ENCODE data around the gene ITGAD.

ITGAD gene

DNA sequence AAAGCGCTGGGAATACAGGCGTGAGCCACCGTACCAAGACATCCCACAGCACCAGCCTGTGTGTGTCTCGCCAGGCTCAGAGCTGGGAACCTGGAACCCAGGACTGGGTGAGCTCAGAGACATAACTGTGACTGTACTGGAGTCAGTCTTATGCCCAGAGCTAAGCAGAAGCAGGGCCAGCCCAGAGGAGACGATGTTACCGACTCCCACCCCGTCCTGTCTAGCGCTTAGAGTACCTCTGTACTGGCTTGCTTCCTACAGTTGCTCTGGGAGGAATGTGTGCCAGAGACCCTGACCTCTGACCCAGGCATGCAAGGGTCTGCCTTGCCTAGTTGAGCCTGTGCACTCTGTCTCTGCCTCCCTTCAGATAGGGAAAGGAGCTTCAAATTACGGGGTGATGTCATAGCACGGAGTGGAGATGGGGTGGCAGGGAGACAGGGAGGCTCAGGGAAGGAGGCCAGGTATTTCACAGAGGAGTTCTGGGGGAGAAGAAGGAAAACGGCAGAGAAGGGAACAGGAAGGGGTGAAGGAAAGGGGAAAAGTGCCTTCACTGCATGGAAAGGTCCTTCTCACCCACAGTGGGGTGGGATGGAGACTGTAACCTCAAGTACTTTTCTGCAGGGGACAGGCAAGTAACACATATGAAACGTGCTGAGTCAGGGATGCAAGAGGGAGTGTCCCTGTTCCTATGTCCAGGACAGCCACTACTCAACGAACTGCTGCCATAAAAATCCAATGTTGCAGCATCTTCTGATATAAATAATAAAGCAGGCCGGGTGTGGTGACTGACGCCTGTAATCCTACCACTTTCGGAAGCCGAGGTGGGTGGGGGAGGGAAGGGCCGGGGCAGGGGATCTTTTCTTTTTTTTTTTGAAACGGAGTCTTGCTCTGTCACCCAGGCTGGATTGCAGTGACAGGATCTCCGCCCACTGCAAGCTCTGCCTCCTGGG lies 60.4 kb downstream of the ITGAD start:
- Histone ChIP-seq H3K27me3 (ENCODE audit: control insufficient read depth, low read length) (no peaks in the 10 kb centered on the region), H3K4me1 (ENCODE audit: control insufficient read depth, low read length) (peaks cover 25% of the 10 kb centered on the region), H3K36me3 (ENCODE audit: control insufficient read depth, low read length) (peaks cover 20% of the 10 kb centered on the region), H3F3A (ENCODE audit: control insufficient read depth, insufficient read depth) (peaks cover 3% of the 10 kb centered on the region; the same call in 1 of the 2 replicates), H3K9me2 (replicated peaks; ENCODE audit: control insufficient read depth, low read length) (no peaks in the 10 kb centered on the region), H3K27ac (ENCODE audit: low read depth, low read length) (no peak overlapping the region), H3K79me2 (ENCODE audit: control insufficient read depth, low read length) (peaks cover 34% of the 10 kb centered on the region), H4K20me1 (ENCODE audit: control insufficient read depth, insufficient read depth, low read depth, low read length) (peaks cover 24% of the 10 kb centered on the region), H3K9me3 (ENCODE audit: control insufficient read depth, insufficient read depth, low read length) (no peaks in the 10 kb centered on the region), H3K4me3 (ENCODE audit: low read length) (no peak overlapping the region), H3K4me2 (ENCODE audit: low read length) (no peak overlapping the region)
- TF ChIP-seq EZH2phosphoT487 (IDR thresholded peaks at IDR 0.05; ENCODE audit: borderline replicate concordance, low read length), result no peak
- TF ChIP-seq, protein P1, sequence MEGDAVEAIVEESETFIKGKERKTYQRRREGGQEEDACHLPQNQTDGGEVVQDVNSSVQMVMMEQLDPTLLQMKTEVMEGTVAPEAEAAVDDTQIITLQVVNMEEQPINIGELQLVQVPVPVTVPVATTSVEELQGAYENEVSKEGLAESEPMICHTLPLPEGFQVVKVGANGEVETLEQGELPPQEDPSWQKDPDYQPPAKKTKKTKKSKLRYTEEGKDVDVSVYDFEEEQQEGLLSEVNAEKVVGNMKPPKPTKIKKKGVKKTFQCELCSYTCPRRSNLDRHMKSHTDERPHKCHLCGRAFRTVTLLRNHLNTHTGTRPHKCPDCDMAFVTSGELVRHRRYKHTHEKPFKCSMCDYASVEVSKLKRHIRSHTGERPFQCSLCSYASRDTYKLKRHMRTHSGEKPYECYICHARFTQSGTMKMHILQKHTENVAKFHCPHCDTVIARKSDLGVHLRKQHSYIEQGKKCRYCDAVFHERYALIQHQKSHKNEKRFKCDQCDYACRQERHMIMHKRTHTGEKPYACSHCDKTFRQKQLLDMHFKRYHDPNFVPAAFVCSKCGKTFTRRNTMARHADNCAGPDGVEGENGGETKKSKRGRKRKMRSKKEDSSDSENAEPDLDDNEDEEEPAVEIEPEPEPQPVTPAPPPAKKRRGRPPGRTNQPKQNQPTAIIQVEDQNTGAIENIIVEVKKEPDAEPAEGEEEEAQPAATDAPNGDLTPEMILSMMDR (IDR thresholded peaks at IDR 0.05; ENCODE audit: low read depth, low read length, poor library complexity, severe bottlenecking), result no peak

DNA sequence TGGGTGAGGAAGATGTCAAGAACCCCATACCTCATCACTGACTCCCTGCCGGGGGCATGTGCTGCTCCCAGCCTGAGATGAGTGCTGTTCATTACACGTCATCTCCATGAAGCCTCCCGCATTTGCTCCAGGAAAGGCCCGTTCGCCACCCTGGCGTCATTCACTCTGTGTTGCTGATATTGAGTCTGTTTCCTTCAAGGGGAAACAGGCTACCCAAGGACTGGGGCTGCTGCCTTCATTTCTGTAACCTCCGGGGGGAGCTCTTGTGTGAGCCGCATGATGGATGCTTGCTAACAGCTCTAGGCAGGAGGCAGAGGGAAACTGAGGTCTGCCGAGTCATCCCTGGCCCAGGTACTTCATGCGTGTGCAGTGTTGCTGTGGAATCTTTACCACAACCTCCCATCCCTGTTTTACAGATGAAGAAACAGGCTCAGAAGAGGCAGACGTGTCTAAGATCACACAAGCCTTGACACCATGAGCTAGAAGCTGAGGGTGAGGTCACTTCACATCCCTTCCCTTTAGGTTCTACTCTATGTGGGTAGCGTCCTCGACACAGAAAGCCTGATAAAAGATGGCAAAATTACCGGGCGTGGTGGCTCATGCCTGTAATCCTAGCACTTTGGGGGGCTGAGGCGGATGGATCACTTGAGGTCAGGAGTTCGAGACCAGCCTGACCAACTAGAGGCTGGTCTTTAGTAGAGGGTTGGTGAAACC lies 62.6 kb downstream of the ITGAD start:
- Histone ChIP-seq H3K36me3 (ENCODE audit: control insufficient read depth, low read length) (peaks cover 20% of the 10 kb centered on the region), H3K4me1 (ENCODE audit: control insufficient read depth, low read length) (peaks cover 32% of the 10 kb centered on the region), H3K27ac (ENCODE audit: low read depth, low read length) (no peak overlapping the region), H4K20me1 (ENCODE audit: control insufficient read depth, insufficient read depth, low read depth, low read length) (peaks cover 30% of the 10 kb centered on the region), H3K27me3 (ENCODE audit: control insufficient read depth, low read length) (no peaks in the 10 kb centered on the region; the same call in 1 of the 2 replicates), H3K79me2 (ENCODE audit: control insufficient read depth, low read length) (peaks cover 42% of the 10 kb centered on the region), H3F3A (ENCODE audit: control insufficient read depth, insufficient read depth) (peaks cover 3% of the 10 kb centered on the region; the same call in 1 of the 2 replicates), H3K9me3 (ENCODE audit: control insufficient read depth, insufficient read depth, low read length) (no peaks in the 10 kb centered on the region), H3K9me2 (replicated peaks; ENCODE audit: control insufficient read depth, low read length) (no peaks in the 10 kb centered on the region), H3K4me3 (ENCODE audit: low read length) (peak overlapping the region; percentile 39), H3K4me2 (ENCODE audit: low read length) (peak overlapping the region; percentile 54)
- TF ChIP-seq EZH2phosphoT487 (IDR thresholded peaks at IDR 0.05; ENCODE audit: borderline replicate concordance, low read length), result no peak
- TF ChIP-seq, protein P1 (IDR thresholded peaks at IDR 0.05; ENCODE audit: low read depth, low read length, poor library complexity, severe bottlenecking), result peak; percentile 80

DNA sequence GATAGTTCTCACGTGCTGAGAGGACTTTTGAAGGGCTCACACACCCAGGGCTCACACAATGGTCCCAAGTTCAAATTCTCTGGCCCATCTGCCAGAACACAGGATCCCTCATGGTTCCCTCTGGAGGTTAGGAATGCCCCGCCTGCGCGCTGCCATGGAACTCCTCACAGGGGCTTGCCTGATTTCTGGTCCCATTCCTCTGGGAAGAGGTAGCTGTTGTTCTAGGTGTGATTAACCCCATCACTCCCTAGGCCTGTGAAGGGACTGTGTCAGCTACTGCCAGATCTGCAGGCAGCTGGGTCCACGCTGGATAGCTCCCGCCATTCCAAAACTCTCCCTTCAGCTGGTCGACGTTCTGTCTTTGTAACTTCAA lies 63.8 kb downstream of the ITGAD start:
- Histone ChIP-seq H3K79me2 (ENCODE audit: control insufficient read depth, low read length) (peaks cover 42% of the 10 kb centered on the region), H3K9me3 (ENCODE audit: control insufficient read depth, insufficient read depth, low read length) (no peaks in the 10 kb centered on the region), H3K4me1 (ENCODE audit: control insufficient read depth, low read length) (peaks cover 32% of the 10 kb centered on the region), H3F3A (ENCODE audit: control insufficient read depth, insufficient read depth) (peaks cover 3% of the 10 kb centered on the region; the same call in 1 of the 2 replicates), H3K9me2 (replicated peaks; ENCODE audit: control insufficient read depth, low read length) (no peaks in the 10 kb centered on the region), H3K4me2 (ENCODE audit: low read length) (peak overlapping the region; percentile 91), H3K27ac (ENCODE audit: low read depth, low read length) (no peak overlapping the region), H3K27me3 (ENCODE audit: control insufficient read depth, low read length) (no peaks in the 10 kb centered on the region; the same call in 1 of the 2 replicates), H3K4me3 (ENCODE audit: low read length) (peak overlapping the region; percentile 89; the same call in 1 of the 2 replicates), H4K20me1 (ENCODE audit: control insufficient read depth, insufficient read depth, low read depth, low read length) (peaks cover 30% of the 10 kb centered on the region), H3K36me3 (ENCODE audit: control insufficient read depth, low read length) (peaks cover 20% of the 10 kb centered on the region)
- TF ChIP-seq, protein P1 (IDR thresholded peaks at IDR 0.05; ENCODE audit: low read depth, low read length, poor library complexity, severe bottlenecking), result no peak
- TF ChIP-seq EZH2phosphoT487 (IDR thresholded peaks at IDR 0.05; ENCODE audit: borderline replicate concordance, low read length), result no peak
